Body of pancreas (tissue), 4 donors: ENCODE measurements around the gene PDCD7.

Source experiments
- POLR2A ChIP-seq, 3 donors: fragments of 450-650 bp; IDR thresholded peaks; one replicate each; pipeline ENCODE4 v1.6.1; 2016; ENCODE audit warnings: antibody characterized with exemption in 3 of 3, mild to moderate bottlenecking in 2 of 3
- TF ChIP-seq, protein P1 (sequence below), 7 experiments: fragments of 450-650 bp in 4 of 7; fragments of 200-600 bp in 3 of 7; sonication (generic) in 3 of 7; IDR thresholded peaks; one replicate each; pipeline ENCODE4 v1.5.1; 2016 to 2019; ENCODE audit warnings: antibody characterized with exemption in 7 of 7

GRCh38 chr15:65097651-65098263 is 35.9 kb downstream of the PDCD7 start:
- no peak for TF ChIP-seq POLR2A (IDR thresholded peaks at IDR 0.05)
- TF ChIP-seq, protein P1, sequence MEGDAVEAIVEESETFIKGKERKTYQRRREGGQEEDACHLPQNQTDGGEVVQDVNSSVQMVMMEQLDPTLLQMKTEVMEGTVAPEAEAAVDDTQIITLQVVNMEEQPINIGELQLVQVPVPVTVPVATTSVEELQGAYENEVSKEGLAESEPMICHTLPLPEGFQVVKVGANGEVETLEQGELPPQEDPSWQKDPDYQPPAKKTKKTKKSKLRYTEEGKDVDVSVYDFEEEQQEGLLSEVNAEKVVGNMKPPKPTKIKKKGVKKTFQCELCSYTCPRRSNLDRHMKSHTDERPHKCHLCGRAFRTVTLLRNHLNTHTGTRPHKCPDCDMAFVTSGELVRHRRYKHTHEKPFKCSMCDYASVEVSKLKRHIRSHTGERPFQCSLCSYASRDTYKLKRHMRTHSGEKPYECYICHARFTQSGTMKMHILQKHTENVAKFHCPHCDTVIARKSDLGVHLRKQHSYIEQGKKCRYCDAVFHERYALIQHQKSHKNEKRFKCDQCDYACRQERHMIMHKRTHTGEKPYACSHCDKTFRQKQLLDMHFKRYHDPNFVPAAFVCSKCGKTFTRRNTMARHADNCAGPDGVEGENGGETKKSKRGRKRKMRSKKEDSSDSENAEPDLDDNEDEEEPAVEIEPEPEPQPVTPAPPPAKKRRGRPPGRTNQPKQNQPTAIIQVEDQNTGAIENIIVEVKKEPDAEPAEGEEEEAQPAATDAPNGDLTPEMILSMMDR (IDR thresholded peaks at IDR 0.05), result no peak
